Germinal center (tissue), 1 donor: ENCODE results near the gene LYSMD2.
"Not testable (repeated sequence)": the region's sequence is repeated elsewhere in the genome, so short reads cannot be mapped to it uniquely, and the experiment has no call there.

Experiments
- DNase-seq: peaks from one replicate; pipeline ENCODE4 v3.0.0; 2012; ENCODE audit warnings: mixed read lengths, low spot score

The LYSMD2 gene

GRCh38 chr15:51737522-51738305 lies at the start of gene LYSMD2:
Gene LYSMD2, minus strand, starts transcription at chr15:51737655. Its CDS starts 33 bp downstream, at chr15:51737622.
- DNase-seq, result peak; percentile 68

GRCh38 chr15:51787130-51787529 lies 49.7 kb upstream of the LYSMD2 start:
- not testable (repeated sequence) for DNase-seq

- DNase-seq, result no peak
These were observed 46.5 kb upstream of the LYSMD2 start for GRCh38 chr15:51783967-51784366.

- DNase-seq, result no peak
These were observed 45.0 kb upstream of the LYSMD2 start for GRCh38 chr15:51782357-51782896.

- no peak for DNase-seq
These were observed 44.1 kb upstream of the LYSMD2 start for GRCh38 chr15:51781506-51781905.

GRCh38 chr15:51780636-51781035 lies 43.2 kb upstream of the LYSMD2 start:
- DNase-seq, result no peak

GRCh38 chr15:51776952-51777569 lies 39.6 kb upstream of the LYSMD2 start:
- peak; percentile 77 for DNase-seq

GRCh38 chr15:51775967-51776816 lies 38.7 kb upstream of the LYSMD2 start:
- DNase-seq, result peak; percentile 58

- DNase-seq, result no peak
These were observed 37.5 kb upstream of the LYSMD2 start for GRCh38 chr15:51774916-51775315.

- DNase-seq, result no peak
These were observed 34.3 kb upstream of the LYSMD2 start for GRCh38 chr15:51771773-51772172.

GRCh38 chr15:51770902-51771301 lies 33.4 kb upstream of the LYSMD2 start:
- DNase-seq, result no peak

GRCh38 chr15:51768018-51768417 lies 30.6 kb upstream of the LYSMD2 start:
- DNase-seq, result no peak

- no peak for DNase-seq
These were observed 28.9 kb upstream of the LYSMD2 start for GRCh38 chr15:51766341-51766740.

- DNase-seq, result no peak
These were observed 28.3 kb upstream of the LYSMD2 start for GRCh38 chr15:51765751-51766150.

GRCh38 chr15:51760805-51761204 lies 23.4 kb upstream of the LYSMD2 start:
- no peak for DNase-seq

GRCh38 chr15:51759557-51760070 lies 22.2 kb upstream of the LYSMD2 start:
- no peak for DNase-seq

- DNase-seq, result no peak
These were observed 21.2 kb upstream of the LYSMD2 start for GRCh38 chr15:51758645-51759044.

GRCh38 chr15:51757450-51757849 lies 20.0 kb upstream of the LYSMD2 start:
- no peak for DNase-seq

GRCh38 chr15:51756482-51756881 lies 19.0 kb upstream of the LYSMD2 start:
- DNase-seq, result no peak

GRCh38 chr15:51755790-51756189 lies 18.3 kb upstream of the LYSMD2 start:
- DNase-seq, result no peak

GRCh38 chr15:51754267-51754666 lies 16.8 kb upstream of the LYSMD2 start:
- DNase-seq, result no peak

- DNase-seq, result no peak
These were observed 15.4 kb upstream of the LYSMD2 start for GRCh38 chr15:51752888-51753287.
